Nucleus accumbens (tissue), 56 donors: Measurements from ENCODE around the gene ABCC9.

Experiments used
- DNase-seq, 56 donors: peaks; one replicate each; lab custom pipeline; 2025; lab: John Stamatoyannopoulos, UW

Gene ABCC9

GRCh38 chr12:21884936-21885335 is 56.3 kb downstream of the ABCC9 start:
- DNase-seq = no peak

- no peak for DNase-seq
These were observed 58.6 kb downstream of the ABCC9 start for GRCh38 chr12:21882635-21883034.

- DNase-seq = peak in 34 of 56 donors; percentile 1 to 57 (median 12)
These were observed 59.3 kb downstream of the ABCC9 start for GRCh38 chr12:21881965-21882364.

- no peak for DNase-seq
These were observed 61.9 kb downstream of the ABCC9 start for GRCh38 chr12:21879312-21879711.

GRCh38 chr12:21877293-21877982 is 63.8 kb downstream of the ABCC9 start:
- no peak for DNase-seq

GRCh38 chr12:21865846-21866245 is 75.4 kb downstream of the ABCC9 start:
- DNase-seq = no peak

GRCh38 chr12:21860534-21860933 is 80.7 kb downstream of the ABCC9 start:
- no peak for DNase-seq

GRCh38 chr12:21860128-21860527 is 81.1 kb downstream of the ABCC9 start:
- DNase-seq = no peak

GRCh38 chr12:21852251-21852650 is 89.0 kb downstream of the ABCC9 start:
- DNase-seq = no peak

- no peak for DNase-seq
These were observed 90.1 kb downstream of the ABCC9 start for GRCh38 chr12:21851151-21851550.

- DNase-seq = no peak
These were observed 90.8 kb downstream of the ABCC9 start for GRCh38 chr12:21850419-21850818.

- DNase-seq = no peak
These were observed 91.3 kb downstream of the ABCC9 start for GRCh38 chr12:21849878-21850277.

- DNase-seq = no peak
These were observed 93.0 kb downstream of the ABCC9 start for GRCh38 chr12:21848192-21848591.

GRCh38 chr12:21843795-21844194 is 97.4 kb downstream of the ABCC9 start:
- DNase-seq = no peak

GRCh38 chr12:21839776-21840175 is 101.5 kb downstream of the ABCC9 start:
- DNase-seq = no peak

- no peak for DNase-seq
These were observed 103.4 kb downstream of the ABCC9 start for GRCh38 chr12:21837847-21838246.

GRCh38 chr12:21831791-21832344 is 109.4 kb downstream of the ABCC9 start:
- no peak for DNase-seq

GRCh38 chr12:21828779-21829178 is 112.4 kb downstream of the ABCC9 start:
- DNase-seq = no peak

GRCh38 chr12:21828136-21828775 is 113.0 kb downstream of the ABCC9 start:
- no peak for DNase-seq

GRCh38 chr12:21827083-21827482 is 114.1 kb downstream of the ABCC9 start:
- DNase-seq = no peak

GRCh38 chr12:21826618-21826910 is 114.7 kb downstream of the ABCC9 start:
- DNase-seq = no peak

GRCh38 chr12:21825886-21826617 is 115.2 kb downstream of the ABCC9 start:
- no peak for DNase-seq
